C4-2B (cell line): Measurements from ENCODE around the gene ZNF281.

Experiments
- ZFX ChIP-seq: fragments of 450-650 bp; IDR thresholded peaks from 2 replicates; pipeline ENCODE4 v1.6.1; 2017
- TF ChIP-seq, protein P1 (sequence below): fragments of 450-650 bp; conservative IDR thresholded peaks from 2 replicates; pipeline ENCODE4 v1.5.1; 2017; ENCODE audit warnings: mild to moderate bottlenecking

DNA sequence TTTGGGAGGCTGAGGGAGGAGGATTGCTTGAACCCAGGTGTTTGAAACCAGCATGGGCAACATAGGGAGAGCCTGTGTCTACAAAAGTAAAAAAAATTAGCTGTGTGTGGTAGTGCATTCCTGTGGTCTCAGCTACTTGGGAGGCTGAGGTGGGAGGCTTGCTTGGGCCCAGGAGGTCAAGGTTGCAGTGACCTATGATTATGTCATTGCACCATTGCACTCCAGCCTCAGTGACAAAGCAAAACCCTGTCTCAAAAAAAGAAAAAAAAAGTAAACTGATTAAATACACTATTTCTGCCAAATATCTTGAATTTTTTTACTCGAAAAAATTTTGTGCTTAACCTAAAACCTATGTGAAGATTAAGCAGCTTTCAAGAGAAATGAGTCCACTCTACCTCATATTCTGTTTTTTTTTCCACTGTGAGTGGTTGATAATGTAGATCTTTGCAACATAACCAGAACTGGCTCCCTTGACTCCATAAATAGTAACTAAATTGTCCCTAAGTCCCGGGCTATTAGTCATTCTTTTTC lies 19.4 kb upstream of the ZNF281 start:
- TF ChIP-seq, protein P1, sequence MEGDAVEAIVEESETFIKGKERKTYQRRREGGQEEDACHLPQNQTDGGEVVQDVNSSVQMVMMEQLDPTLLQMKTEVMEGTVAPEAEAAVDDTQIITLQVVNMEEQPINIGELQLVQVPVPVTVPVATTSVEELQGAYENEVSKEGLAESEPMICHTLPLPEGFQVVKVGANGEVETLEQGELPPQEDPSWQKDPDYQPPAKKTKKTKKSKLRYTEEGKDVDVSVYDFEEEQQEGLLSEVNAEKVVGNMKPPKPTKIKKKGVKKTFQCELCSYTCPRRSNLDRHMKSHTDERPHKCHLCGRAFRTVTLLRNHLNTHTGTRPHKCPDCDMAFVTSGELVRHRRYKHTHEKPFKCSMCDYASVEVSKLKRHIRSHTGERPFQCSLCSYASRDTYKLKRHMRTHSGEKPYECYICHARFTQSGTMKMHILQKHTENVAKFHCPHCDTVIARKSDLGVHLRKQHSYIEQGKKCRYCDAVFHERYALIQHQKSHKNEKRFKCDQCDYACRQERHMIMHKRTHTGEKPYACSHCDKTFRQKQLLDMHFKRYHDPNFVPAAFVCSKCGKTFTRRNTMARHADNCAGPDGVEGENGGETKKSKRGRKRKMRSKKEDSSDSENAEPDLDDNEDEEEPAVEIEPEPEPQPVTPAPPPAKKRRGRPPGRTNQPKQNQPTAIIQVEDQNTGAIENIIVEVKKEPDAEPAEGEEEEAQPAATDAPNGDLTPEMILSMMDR: no peak
- TF ChIP-seq ZFX: no peak
